GM12872 (cell line): ENCODE measurements around the gene PPP2R5A.

ENCODE experiments used
- TF ChIP-seq, protein P1 (sequence below): IDR thresholded peaks from 3 replicates; pipeline ENCODE4 v1.5.1; 2011; ENCODE audit warnings: low read depth, mild to moderate bottlenecking, low read length, moderate library complexity; ENCODE audit not compliant: insufficient read depth

Gene PPP2R5A

DNA sequence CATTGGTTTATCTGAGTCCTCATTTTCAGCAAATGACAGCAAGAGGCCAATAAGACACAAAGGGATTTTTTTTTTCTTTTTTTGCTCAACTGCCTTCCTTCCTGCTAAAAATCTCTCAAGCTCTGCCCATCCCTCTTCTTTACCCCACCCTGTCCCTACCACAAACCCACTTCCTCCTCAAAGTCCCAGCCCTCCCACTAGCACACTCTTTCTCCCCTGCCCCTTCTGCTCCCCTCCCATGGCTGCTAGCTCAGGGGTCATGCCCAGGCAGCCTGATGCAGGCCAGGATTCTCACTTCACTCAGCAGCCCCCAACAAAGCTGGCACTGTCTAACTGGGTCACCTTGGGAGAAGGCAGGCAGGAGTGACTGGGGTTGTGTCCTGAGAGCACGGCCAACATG is 28.8 kb upstream of the PPP2R5A start:
- TF ChIP-seq, protein P1, sequence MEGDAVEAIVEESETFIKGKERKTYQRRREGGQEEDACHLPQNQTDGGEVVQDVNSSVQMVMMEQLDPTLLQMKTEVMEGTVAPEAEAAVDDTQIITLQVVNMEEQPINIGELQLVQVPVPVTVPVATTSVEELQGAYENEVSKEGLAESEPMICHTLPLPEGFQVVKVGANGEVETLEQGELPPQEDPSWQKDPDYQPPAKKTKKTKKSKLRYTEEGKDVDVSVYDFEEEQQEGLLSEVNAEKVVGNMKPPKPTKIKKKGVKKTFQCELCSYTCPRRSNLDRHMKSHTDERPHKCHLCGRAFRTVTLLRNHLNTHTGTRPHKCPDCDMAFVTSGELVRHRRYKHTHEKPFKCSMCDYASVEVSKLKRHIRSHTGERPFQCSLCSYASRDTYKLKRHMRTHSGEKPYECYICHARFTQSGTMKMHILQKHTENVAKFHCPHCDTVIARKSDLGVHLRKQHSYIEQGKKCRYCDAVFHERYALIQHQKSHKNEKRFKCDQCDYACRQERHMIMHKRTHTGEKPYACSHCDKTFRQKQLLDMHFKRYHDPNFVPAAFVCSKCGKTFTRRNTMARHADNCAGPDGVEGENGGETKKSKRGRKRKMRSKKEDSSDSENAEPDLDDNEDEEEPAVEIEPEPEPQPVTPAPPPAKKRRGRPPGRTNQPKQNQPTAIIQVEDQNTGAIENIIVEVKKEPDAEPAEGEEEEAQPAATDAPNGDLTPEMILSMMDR = no peak

DNA sequence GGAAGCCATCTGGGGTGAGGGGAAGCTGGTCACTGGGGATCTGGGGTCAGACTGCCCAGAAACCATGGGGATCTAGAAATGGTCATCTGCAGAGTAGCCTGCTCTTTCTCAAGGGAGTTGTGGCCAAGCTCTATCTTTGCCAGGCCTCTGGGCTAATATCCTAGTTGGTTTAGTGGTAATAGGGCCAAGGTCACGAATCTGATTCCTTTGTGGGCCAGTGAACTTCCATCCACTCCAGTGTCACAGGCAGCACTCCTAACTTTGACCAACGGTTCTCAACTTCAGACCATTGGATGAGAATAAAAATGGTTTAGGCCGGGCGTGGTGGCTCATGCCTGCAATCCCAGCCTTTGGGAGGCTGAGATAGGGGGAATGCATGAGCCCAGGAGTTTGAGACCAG is 28.1 kb upstream of the PPP2R5A start:
- TF ChIP-seq, protein P1 = no peak

DNA sequence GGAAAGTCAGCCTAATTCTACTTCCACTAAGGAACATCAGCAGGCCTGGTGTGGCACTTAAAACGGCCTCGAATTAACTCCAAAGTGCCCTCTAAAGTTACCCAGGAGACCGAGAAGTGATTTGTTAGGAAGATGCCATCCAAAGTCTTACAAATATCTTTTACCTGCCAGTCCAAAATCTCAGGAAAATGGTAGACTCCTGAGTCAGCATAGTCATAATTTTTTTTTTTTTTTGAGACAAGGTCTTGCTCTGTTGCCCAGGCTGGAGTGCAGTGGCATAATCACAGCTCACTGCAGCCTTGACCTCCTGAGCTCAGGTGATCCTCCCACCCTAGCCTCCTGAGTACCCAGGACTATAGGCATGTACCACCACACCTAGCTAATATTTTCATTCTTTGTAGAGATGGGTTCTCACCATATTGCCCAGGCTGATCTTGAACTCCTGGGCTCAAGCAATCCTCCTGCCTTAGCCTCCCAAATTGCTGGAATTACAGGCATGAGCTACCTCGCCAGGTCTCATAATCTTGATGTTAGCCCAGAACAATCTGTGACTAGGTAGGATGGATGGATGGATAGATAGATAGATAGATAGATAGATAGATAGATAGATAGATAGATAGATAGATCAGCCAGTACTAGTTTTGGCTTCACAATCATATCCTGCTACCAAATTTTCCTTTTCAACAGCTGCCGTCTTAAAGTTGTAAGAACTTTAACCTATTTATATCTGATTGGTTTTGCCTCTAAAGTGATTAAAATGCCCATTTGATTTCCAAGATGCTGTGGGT is 25.3 kb upstream of the PPP2R5A start:
- TF ChIP-seq, protein P1 = no peak

DNA sequence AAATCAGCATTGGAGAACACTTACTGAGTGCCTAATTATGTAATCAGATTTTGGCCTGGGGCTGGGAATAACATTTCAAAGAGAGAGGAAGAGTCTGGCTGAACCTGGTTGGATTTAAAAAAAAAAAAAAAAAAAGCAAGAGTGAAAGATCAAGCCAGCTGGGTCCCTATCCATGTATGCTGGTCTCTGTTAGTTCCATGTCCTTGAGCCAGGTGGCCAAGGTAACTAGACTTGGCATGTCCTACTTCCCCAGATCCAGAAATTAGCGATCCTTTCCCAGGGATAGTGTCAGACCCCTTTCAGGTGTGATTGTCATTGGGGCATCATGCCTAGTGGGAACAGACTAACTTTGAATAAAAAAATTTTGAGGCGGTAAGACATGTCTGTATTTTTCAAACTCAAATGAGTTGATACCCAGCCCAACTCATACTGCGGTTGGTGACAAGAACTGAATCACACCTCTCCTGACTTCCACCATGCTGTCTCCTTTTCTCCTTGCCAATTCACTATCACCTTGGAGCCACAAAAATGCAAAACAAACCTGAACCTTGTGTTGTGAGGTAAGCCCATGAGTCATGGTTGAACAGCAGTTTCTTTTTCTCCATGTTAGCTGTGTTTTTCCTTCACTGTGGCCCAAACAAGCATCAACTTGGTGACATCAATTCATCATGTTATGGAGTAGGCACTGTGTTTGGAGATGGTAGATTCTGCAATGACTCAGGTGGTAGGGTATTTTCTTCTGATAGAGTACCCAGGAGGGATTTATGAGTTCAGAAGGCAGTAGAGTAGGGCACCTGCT is 24.5 kb upstream of the PPP2R5A start:
- TF ChIP-seq, protein P1 = no peak

DNA sequence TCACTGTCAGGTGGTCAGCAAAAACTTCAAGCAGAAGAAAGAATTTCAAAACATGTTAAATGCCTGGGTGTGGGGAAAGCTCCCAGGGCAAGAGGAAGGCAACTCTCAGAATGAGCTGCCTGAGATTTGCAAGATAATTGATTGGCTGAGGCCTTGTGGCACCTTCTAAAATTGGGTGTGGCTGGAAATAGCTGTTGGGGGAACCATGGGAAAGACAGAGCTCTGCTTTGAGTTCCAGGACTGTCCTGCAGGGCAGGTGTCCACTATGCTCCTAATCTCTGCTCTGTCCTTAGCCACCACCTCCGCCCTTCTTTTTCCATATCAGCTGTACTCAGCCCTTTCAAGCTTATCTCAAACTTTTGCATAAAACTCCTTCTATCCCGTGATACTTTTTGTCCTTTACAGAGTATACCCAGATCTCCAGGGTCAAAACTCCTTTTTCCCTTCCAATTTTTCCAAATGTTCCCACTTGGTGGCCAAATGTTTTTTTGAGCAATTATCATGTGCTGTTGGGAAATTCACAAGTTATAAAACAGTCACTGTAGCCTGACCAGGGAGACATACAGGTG is 23.8 kb upstream of the PPP2R5A start:
- TF ChIP-seq, protein P1 = no peak

DNA sequence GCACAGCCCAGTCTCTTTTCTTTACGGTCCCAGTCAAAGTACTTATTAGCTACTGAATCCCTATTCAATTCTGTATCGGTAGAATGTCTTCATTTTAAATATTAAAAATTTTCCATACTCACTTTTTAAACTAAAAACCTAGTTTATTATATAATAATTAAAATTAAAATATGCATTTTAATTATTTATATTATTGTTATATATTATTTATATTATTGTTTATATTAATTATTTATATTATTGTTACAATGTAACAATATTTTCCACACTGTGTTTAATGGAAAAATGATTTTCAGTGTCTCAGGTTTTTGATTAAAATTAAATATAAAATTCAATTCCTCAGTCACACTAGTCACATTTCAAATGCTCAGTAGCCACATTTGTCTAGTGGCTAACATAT is 18.2 kb upstream of the PPP2R5A start:
- TF ChIP-seq, protein P1 = no peak

DNA sequence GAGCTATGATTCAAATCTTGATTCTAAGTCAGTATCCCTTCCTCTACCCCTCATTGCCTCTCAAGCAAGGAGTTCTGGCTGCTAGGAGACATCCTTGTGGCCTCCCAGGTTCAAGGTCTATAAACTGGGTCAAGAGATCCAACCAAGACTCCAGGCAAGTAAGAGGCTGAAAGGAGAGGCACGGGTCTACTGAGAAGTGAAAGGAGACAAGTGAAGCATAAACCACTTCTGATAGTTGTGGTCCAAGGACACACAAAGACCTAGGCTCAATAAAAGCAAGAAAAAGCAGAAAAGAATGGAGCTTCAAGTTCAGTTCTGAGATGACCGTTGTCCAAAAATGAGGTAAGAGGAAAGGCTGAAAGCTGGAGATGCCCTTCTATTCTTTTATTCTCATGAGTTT is 17.8 kb upstream of the PPP2R5A start:
- TF ChIP-seq, protein P1 = no peak
